GM19468 (cell line): ENCODE measurements around the gene ALX3.

Experiments used
- ATAC-seq: cut with Tn5 transposase; IDR thresholded peaks from one replicate; pipeline ENCODE4 v1.9.1; 2021; ENCODE audit warnings: mild to moderate bottlenecking, moderate library complexity, moderate number of reproducible peaks; ENCODE audit not compliant: unreplicated experiment; ENCODE audit errors: extremely low read depth

Gene ALX3

DNA sequence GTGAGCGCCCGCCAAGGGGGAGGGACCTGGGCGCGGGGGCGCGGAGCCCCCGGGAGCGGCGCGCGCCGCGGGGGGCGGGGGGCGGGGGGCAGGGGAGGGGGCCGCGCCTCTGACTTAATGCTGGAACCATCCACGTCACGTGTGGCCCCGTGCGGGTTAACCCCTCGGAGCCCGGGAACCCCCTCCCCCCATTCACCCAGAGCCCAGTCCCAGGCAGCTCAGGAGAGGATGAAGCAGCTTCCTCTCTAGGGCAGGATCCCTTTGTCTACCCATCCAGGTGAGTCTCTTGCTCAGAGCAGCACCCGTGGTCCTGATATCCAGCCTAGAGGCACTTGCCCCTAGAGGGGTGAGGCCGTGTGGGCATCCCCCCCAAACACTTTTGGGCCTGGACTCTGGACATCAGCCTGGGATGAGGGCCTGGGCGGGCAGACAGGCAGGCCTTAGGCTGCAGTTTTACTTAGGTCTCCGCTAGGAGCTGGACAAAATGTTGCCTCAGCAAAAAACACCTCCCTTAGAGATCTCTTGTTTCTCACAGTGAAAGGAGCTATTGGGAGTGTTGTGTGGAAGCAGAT, at the start of gene ALX3:
Gene ALX3, minus strand, starts transcription at position 2 of the 572 bp plus-strand sequence. CDS start 60 bp downstream, outside the sequence.
- no peak for ATAC-seq

DNA sequence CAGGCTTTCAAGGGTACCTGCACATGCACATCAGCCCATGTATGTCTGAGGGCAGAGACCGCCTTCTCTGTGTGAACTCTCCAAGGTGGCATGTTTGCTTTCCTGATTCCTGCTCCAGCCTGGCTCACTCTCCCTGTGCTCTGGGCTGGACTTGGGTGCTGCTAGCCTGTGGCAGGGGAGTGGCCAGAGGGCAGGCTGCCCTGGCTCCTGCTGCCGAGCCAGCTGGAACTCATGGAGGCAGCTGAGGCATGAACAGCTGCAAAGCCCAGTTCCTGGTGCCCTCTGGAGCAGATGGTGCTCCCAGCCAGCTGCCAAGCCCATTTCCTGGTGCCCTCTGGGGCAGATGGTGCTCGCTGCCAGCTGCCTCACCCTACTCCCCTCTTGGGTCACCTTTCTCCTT, 49.4 kb upstream of the ALX3 start:
- no peak for ATAC-seq

DNA sequence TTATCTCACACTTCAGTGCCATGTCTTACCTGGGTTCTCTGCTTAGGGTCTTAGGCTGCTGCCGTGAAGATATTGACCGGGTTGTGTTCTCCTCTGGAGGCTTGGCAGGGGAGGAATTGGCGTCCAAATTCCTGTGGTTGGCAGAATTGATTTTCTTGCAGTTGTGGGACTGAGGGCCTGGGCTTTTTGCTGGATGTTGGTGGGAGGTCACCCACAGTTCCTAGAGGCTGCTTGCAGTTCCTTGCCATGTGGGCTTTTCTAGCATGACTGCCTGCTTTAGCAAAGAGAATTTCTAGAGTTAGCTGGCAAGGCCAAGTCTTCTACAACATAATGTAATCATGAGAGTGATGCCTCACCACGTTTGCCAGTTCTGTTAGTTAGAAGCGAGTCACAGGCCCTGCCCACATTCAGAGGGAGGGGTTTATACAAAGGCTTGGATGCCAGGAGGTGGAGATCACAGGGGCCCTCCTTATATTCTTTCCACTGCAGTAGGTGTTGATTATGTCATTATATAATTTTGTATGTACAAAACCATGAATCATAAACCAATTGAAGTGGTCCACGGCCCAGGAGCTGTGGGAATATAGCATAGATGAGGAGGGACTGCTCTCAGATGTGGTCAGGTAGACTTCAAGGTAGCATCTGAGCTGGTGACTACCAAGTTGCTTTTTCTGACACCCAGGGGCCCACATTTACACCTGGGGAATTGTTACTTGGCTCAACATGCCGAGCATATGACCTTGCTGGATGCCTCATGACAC, 48.3 kb upstream of the ALX3 start:
- no peak for ATAC-seq

- no peak for ATAC-seq
Measured at GRCh38 chr1:110114784-110115183, 44.3 kb upstream of the ALX3 start.

- ATAC-seq, result no peak
Measured at GRCh38 chr1:110114173-110114572, 43.7 kb upstream of the ALX3 start.

DNA sequence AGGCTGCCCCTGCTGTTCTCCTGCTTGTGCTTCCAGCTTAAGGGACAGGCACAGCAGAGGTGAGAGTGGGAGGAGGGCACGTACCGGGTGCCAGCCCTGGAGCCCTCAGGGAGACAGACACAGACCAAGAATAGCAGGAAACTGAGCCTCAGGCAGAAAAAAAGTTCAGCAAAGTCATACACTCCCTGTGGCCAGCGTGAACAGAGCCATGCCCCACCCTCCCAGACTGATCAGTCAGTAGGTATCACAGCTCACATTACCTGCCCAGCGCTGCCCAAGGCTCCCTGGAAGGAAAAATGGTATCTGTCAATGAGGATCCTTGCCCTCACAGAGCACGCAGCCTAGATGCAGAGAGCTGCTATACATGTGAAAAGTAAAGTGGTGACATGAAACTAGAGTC, 43.1 kb upstream of the ALX3 start:
- ATAC-seq, result no peak

- no peak for ATAC-seq
Measured at GRCh38 chr1:110112656-110113055, 42.2 kb upstream of the ALX3 start.

- no peak for ATAC-seq
Measured at GRCh38 chr1:110112143-110112542, 41.7 kb upstream of the ALX3 start, which contains the start of gene UBL4B. Gene UBL4B (plus strand): TSS chr1:110112443. CDS start chr1:110112535, 92 bp downstream.

- no peak for ATAC-seq
Measured at GRCh38 chr1:110111081-110111480, 40.6 kb upstream of the ALX3 start.

GRCh38 chr1:110107867-110108469, 37.5 kb upstream of the ALX3 start:
- no peak for ATAC-seq

GRCh38 chr1:110106013-110106941, 35.8 kb upstream of the ALX3 start:
- no peak for ATAC-seq

GRCh38 chr1:110102081-110102480, 31.6 kb upstream of the ALX3 start:
- no peak for ATAC-seq

DNA sequence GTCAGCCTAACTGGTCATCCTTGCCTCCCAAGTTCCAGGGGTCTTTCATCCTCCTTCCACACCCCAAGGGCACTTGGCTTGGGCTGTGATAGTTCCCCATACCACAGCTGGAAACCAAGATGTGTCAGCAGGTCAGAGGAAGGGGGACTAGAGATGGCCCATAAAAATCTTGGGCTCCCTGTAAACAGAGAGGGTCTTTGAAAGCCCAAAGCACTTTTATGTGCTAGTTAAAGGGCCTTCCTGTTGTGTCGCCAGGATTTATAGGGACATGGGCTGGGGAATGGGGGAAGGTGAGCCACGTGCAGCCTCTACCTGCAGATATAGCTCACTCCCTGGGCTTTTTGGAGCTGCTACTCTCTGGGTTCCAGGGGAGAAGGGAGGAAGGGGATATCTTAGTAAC, 29.9 kb upstream of the ALX3 start:
- no peak for ATAC-seq

GRCh38 chr1:110098222-110099026, 28.0 kb upstream of the ALX3 start:
- ATAC-seq, result no peak

DNA sequence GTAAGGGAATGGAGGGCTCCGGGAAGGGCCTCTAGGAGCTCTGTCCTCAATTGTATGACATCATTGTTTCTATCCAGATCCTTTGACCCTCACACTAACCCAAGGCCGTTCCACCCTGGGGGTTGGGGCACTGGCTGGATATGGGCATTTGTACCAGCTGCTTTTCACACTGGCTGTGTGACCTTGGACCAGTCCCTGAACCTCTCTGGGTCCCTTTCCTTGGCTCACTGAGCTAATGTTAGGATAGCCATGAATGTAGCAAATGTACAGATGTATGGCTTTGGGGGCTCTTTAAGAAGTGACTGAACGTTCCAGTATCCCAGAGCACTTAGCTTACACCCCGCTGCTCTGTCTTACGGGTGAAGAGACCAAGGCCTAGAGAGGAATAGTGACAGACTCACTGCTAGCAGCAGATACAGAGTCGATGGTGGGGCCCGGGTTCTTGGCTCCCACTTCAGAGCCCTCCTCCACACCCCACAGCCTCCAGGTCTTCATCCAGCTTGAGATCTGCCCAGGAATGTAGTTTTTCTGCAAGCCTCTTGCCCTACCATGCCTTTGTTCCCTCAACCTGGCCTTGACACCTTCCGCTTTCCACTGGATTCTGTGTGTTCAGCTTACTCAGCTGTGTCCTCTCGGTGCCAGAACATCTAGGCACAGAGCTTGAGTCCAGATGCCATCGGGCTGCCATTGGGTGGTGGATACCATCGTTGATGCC, 27.2 kb upstream of the ALX3 start:
- no peak for ATAC-seq

DNA sequence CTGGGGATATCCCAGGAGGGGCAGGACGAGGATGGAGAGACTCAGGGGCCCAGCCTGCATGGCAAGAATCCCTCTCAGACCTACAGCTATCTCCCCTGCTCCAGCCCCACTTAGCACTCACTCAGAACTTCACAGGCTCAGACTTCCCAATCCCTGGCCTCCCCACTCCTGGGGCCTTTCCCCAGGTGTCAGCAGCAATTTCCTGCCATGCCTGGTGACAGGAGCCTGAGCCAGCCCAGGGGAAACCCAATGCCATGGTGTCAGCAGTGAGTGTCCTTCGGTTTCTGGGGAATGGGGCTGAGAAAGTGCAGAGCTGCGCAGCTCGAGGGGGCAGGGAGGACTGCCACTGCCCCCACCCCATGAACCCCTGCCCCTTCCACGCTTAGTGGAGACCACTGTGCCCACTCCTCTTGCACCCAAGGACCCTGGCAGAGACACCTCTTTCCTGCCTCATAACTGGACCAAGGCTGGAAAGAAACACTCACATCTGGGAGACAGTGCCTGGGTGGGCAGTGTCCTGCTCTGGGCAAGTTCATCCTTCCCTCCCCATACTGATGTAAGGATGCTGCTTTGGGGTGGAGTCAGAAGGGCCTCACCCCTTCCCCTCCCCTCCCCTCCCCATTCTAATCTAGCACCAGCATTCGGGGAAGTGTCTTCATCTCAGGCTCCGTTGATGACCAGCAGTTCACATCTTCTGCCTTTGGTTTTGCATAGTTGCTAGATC, 24.6 kb upstream of the ALX3 start:
- no peak for ATAC-seq

DNA sequence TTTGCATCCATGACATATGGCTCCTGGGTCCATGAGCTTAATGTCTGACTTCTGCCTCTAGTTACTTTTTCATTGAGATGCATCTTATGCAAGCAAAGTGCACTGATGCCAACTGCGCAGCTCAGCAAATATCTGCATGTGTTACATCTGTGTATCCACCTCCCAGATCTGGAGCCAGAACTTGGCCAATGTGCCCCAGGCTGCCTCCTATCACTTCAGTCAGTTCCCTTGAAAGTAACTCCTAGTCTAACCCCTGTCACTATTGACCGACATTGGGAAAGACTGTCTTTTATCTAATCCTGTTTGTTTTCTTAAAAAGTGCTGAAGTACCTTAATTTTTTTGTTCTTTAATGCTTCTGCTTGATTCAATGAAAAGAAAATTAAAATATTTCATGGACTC, 22.5 kb upstream of the ALX3 start:
- ATAC-seq, result no peak

DNA sequence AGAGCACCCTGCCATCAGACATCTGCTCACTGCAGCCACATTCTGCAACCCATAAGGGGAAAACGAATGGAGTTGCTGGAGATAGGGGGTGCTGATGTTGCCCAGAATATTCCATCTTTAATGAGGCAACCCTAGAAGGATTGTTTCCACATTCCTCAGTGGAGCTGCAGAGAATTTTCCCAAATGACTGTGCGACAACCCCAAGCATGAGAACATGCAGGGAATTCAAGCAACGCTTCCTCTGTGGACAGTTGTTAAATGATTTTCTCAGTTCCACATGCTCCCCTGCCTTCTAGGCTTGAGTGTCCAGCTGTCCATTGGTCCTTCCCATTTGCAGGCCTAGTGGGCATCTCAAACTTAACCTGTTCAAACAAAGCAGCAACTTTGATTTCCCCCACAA, 21.3 kb upstream of the ALX3 start:
- no peak for ATAC-seq
